ENCODE results near the gene MGST2.

Gene MGST2

GRCh38 chr4:139753686-139754085 lies 88.1 kb downstream of the MGST2 start:
- no peak for DNase-seq (ENCODE audit: low spot score)
- POLR2A ChIA-PET (ENCODE audit: low non-redundant PET): no interaction called here
- CTCF ChIA-PET: no interaction called here
- no peak for TF ChIP-seq CTCF (conservative IDR thresholded peaks at IDR 0.05; ENCODE audit: low read depth)
- H3K27ac ChIP-seq: no peak overlapping the region
